GM18505 (cell line): Measurements from ENCODE around the gene SLC13A4.
"Not testable (repeated sequence)": the region's sequence is repeated elsewhere in the genome, so short reads cannot be mapped to it uniquely, and the experiment has no call there.

Source experiments
- ATAC-seq: cut with Tn5 transposase; IDR thresholded peaks from one replicate; pipeline ENCODE4 v1.9.1; 2021; ENCODE audit not compliant: unreplicated experiment
- POLR2A ChIP-seq: IDR thresholded peaks from 4 replicates; pipeline ENCODE4 v1.6.1; 2011; ENCODE audit warnings: borderline replicate concordance; ENCODE audit not compliant: insufficient read depth, insufficient read length; ENCODE audit errors: extremely low read depth

Gene SLC13A4

GRCh38 chr7:135684136-135684535, 43.9 kb downstream of the SLC13A4 start:
- TF ChIP-seq POLR2A: no peak
- ATAC-seq: no peak

GRCh38 chr7:135683609-135684008, 44.4 kb downstream of the SLC13A4 start:
- ATAC-seq: no peak
- no peak for TF ChIP-seq POLR2A

GRCh38 chr7:135682191-135682590, 45.8 kb downstream of the SLC13A4 start:
- TF ChIP-seq POLR2A: no peak
- no peak for ATAC-seq

- TF ChIP-seq POLR2A: no peak
- no peak for ATAC-seq
Measured at GRCh38 chr7:135681762-135682161, 46.2 kb downstream of the SLC13A4 start.

GRCh38 chr7:135678612-135679575, 49.1 kb downstream of the SLC13A4 start:
- ATAC-seq: no peak
- no peak for TF ChIP-seq POLR2A

GRCh38 chr7:135673360-135673706, 54.7 kb downstream of the SLC13A4 start:
- ATAC-seq: peak; percentile 48
- no peak for TF ChIP-seq POLR2A

- no peak for TF ChIP-seq POLR2A
- peak; percentile 74 for ATAC-seq
Measured at GRCh38 chr7:135672560-135673359, 55.2 kb downstream of the SLC13A4 start.

GRCh38 chr7:135670179-135670578, 57.8 kb downstream of the SLC13A4 start:
- ATAC-seq: no peak
- no peak for TF ChIP-seq POLR2A

- no peak for ATAC-seq
- TF ChIP-seq POLR2A: no peak
Measured at GRCh38 chr7:135669774-135670173, 58.2 kb downstream of the SLC13A4 start.

- ATAC-seq: not testable (repeated sequence)
Measured at GRCh38 chr7:135668852-135669395, 59.1 kb downstream of the SLC13A4 start.

GRCh38 chr7:135667626-135668025, 60.4 kb downstream of the SLC13A4 start:
- not testable (repeated sequence) for ATAC-seq

- ATAC-seq: no peak
- no peak for TF ChIP-seq POLR2A
Measured at GRCh38 chr7:135666846-135667245, 61.1 kb downstream of the SLC13A4 start.

GRCh38 chr7:135666156-135666555, 61.8 kb downstream of the SLC13A4 start:
- TF ChIP-seq POLR2A: no peak
- no peak for ATAC-seq

GRCh38 chr7:135665042-135665441, 62.9 kb downstream of the SLC13A4 start:
- TF ChIP-seq POLR2A: no peak

More at GRCh38 chr7:135665042-135665441, 62.9 kb downstream of the SLC13A4 start:
- no peak for ATAC-seq
